HL-60/S4 treated with retinoic acid at 250 ng/mL for 4 days and 3 days (cell line): Measurements from ENCODE around the gene RGP1.

Experiments
- in situ Hi-C: fragments of 300-500 bp; cut with MboI; formaldehyde crosslinking; loops from 2 replicates; pipeline ENCODE4 v1.7.0; 2022; ENCODE audit warnings: low sequenced_read_pairs

RGP1 gene

DNA sequence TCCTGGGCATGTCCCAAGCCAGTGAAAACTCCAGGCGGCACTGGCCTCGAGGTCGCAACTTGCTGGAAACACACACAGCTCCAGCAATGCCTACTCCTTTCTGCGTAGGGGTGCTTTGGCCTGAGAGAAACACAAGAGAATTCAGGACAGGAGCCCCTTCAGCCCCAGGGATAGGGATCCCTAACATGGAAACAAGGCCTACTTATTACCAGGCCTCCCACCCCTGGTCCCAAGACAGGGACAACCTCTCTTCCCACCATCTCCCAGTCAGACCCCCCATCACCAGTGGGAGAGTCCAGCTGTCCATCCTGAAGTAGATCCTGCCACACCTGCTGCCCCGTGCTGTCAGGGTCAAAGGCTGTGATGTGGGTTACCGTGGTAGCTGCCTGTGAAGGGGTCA lies 8.8 kb upstream of the RGP1 start:
- in situ Hi-C loops = no loop called here

DNA sequence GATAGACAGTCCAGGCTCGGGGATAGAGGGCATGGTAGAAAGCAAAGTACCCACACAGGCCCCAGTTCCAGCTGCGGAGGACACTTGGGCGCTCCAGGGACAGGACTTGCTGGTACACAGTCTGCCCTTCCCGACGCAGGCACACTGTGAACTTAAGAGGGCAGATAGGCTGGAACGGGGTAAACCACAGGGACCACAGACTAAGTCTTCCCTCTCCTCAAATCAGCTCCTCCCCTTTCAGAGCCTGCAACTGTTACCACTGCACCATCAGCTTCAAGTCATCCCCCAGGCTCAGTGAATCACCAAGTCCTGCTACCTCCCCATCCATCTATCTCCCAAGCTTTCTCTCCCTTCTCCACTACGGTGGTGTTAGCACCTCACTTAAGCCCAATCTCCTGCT lies 7.3 kb upstream of the RGP1 start:
- in situ Hi-C loops = no loop called here

DNA sequence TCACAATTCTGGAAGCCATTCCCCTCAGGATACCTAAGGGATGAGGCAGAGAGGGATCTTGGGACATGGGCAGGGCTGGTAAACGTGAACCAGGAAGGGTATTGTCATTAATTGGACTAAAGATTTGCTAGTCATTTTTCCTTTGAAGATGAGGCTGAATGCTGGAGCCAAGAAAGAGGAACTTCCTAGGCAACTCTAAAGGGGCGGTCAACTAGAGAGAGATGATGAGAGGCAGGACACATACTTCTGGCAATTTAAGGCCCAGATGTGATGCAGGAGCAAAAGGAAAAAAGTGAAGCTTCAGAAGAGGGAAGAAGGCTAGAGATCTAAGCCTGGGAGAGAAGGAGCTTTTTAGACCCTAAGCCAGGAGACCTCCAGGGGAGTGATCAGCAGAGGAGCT lies 5.6 kb upstream of the RGP1 start:
- in situ Hi-C loops = no loop called here

DNA sequence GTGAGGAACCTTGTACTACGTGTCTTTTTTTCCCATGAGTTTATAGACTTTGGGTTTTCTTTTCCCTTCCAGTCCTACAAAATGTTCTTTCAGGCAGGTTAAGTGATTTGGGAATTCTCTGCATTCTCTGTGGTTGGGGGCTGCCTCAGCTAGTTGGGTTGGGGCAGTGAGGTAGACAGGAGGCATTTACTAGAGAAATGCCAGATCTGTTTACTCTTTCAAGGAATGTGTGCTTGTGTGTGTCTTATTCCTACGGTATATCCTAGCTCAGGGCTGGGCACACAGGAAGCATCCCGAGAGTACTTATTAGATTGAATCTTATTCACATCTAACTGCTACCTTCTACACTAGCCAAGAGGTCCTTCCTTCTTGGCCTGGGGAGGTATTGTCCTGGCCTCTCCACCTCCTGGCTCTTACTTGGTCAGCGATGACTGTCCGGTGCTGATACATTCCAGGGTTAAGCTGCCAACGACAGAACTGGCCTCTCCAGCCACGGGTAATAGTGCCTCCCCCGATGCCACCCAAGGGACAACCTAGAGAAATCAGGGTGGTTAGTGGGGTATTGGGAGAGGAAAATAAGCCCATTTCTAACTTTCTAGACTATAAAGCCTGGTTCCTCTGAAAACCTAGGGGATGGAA lies 5.1 kb upstream of the RGP1 start:
- in situ Hi-C loops = no loop called here

DNA sequence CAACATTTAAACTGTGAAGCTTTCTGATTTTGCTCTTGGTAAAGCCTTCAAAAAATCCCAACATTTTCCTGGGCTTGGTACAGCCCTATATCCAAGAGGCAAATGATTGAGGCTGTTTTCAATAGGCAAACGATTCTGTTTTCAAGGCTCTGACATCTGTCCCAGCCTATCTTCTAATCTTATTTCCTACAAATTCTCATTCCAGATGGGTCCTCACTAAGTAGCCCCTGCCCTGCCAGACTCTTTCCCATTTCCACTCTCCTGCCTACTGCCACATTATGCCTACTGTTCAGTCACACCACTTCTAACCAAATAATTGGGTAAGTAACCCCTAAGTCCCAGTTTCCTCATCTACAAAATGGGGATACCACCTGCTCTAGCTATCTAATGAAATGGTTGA lies 3.5 kb upstream of the RGP1 start:
- in situ Hi-C loops = no loop called here

DNA sequence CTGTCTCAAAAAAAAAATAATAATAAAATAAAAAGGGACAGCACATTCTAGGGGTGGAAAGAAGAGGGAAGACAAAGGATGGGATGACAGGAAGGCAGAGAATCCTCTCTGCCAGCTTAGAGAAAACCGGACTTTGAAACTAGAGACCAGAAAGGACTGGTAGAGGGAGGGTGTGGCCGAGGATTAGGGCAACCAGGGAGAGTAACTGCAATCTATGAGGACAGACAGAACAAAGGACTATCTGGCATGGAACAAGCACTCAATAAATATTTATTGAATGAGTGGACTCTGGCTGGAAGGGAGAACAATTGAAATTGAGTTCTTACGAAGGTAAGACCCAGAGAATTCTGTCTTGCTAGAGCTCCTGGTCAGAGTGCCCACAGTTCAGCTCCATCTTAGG lies 2.5 kb upstream of the RGP1 start:
- in situ Hi-C loops = no loop called here

DNA sequence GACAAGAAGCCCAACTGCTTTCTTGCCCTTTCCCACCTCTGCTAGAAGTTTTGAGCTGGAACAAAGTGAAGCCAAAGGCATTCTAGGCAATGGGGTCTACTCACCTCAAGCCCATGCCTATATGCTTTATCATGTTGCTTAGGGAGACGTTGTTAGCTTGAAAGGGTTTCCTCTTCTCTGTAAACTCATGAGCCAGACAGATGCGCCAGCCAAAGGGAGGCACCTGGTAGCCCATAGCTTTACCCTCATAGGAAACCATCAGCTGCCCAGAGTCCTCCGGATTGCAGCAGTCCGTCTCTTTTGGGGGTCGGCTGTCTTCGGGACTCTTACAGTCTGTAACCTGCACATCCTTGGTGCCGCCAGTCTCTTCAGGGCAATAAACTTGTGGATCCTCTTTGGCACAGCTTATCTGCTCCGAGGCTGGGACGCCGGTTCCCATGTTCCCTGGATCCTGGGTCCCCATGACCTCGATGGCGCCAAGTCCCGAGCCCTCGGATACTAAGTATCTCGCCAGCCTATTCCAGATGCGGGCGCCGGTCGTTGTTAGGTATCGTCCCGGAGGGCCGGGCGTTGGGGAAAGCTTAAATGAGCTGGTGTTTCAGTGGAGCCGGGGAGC lies 737 bp upstream of the RGP1 start:
- in situ Hi-C loops = no loop called here

DNA sequence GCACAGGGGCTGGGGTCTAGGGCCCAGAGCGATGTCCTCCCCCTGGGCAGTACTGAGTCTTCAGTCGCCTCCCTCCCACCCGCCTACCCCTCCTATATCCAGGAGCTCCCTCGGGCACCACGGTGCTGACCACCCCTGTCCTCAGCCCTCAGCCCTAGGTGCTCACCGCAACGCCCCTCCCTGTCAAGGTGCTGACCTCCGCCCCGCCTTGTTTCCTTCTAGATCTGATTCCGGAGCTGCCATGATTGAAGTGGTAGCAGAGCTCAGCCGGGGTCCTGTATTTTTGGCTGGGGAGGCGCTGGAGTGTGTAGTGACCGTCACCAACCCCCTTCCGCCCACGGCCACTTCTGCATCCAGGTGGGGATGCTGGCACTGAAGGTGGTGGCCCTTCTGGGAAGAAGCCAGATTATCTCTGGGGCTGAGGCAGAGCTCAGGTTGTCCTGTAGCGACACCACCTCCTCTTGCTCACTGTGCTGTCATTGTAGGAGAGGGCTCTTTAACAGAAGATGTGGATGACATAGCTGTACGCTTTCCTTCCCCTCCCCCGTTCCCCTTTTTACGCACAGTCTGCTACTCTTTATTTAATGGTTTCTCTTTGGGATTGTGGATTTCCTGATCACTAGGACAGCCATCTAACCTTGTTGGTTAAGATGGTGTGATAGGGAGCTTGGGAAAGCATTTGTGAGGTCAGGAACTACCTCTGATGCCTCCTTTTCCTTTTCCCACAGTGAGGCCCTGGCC lies 598 bp downstream of the RGP1 start:
- in situ Hi-C loops = no loop called here

DNA sequence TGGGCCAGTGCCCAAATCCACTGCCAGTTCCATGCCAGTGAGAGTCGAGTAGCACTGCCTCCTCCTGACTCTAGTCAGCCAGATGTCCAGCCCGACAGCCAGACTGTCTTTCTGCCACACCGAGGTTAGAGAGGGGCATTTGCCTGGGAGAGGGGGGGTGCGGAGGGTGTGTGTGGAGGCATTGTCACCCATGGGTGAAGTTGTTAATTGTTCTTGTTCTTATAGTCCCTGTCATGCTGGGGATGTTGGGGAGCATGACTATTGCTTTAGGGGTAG lies 1.1 kb downstream of the RGP1 start:
- in situ Hi-C loops = no loop called here

DNA sequence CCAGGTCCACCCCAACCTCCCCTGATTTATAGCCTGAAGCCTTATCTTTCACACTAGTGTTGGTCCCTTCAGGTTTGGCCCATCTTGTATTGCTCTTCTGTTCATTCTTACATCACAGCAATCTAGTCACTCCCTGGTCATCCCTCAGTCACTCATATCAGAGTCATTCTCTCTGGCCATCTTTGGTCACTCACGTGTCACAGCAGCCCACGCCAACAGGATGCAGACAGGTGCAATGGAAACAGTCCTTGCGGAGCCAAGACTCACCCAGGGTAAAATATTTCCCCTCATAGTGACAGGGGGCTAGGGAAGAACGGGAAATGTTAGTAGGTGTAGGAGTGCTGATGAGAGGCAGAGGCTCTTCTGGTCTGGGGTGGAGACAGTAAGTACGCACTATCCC lies 4.4 kb downstream of the RGP1 start:
- in situ Hi-C loops = no loop called here

DNA sequence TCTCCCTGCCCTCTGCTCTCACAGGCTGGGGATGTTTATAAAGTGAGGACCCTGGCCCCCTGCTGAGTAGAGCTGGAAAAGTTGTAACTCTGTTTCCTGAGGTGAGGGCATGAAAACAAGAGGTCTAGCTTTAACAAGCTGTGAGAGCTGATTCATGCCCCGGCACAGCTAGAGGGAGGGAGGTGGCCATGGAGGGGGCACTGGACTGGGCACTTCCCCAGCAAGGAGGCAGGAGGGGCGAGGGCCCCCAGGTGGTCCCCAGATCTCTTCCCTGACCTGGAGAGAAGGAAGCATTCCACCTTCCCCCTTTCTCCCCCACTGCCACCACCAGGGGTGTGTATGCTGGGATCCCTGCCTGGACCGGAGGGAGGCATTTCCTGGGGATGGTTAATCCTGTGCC lies 5.2 kb downstream of the RGP1 start, which contains the start of gene MSMP:
Gene MSMP, minus strand, starts transcription at position 13 of the 400 bp plus-strand sequence. CDS start 147 bp downstream, outside the sequence.
- in situ Hi-C loops = no loop called here

DNA sequence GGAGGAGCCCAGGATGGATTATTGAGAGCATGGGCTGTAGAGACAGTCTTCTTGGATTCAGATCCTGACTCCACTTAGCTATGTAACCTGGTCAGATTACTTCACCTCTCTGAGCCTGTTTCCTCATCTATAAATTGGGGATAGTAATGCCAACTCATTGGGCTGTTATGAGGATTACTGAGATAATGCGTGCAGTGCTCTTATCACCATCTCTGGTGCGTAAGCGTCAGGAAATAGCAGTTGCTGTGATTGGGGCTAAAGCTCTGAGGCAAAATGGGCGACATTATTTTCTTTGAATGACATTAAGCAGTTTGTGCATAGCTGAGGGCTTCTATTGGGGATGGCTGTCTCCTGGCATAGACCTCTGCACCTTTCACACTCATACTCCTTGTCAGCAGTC lies 6.0 kb downstream of the RGP1 start:
- in situ Hi-C loops = no loop called here

DNA sequence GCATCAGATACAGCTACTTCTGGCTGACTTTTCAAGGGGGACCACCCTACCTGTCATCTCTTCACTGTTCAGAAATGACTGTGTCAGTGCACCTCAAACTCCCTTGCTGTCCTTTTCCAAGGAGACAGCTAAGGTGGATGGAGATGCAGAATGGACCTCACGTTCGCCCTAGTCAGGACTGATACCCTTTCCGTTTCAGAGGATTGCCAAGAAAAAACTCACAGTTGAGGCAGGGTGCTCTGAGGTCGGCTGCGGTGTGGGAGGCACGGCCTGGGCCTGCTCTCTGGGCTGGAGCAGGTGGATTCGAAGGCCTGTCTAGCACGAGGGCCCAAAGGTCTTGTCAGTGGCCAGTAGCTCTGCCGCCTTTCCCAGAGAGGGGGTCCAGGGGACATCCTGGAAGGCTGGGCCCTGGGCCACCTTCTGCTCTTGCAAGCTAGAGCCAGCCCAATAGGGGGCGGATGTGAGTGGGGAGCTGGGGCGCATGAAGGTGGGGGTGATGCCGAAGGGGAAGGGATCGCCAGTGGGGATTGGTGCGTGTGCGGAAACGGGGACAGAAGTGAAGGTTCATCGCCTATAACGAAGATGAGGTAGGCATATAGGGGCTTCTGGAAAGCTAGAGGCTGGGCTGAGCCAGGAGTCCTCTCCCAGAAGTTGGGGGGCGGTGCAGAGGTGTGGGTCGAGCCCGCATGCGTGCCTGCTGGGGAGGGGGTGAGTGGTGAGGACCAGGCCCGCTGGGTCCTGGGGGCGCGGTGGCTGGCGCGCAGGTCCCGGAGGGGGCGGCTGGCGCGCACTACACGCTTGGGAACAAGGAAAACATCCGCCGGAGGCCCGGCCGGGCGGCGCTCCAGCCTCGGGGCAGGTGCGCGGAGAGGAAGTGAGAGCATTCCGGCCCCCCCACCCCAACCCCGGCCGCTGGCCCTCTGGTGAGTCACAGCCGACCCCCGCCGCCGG lies 7.5 kb downstream of the RGP1 start:
- in situ Hi-C loops = no loop called here

DNA sequence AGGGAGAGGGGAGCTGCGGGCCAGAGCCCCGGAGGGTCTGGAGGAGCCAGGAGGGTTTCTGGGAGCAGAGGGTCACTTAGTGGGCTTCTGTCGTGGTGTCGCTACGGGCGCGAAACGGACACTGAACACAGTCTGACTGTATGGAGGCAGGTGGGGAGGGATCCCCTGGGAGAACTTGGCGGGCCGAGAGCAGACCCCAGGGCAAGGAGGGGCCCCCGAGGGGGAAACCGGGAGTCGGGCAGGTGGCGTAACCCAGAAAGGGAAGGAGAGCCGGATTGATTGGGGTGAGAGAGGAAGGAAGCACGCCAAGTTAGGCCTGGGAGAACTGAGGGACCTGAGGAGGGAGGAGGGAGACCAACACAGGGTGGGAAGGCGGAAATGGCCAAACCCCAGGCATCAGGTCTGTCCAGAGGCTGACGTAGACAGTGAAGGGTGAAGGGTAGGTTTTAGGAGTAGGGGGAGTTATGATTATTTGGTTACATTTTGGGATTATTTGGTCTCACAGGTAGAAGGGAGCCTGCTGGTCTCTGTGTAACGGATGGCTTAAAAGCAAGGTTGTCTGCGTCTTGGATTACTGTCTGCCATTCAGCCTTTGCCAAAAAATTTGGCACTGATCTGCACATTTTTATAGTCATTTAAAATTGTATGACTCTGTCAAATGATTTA lies 8.3 kb downstream of the RGP1 start:
- in situ Hi-C loops = no loop called here

DNA sequence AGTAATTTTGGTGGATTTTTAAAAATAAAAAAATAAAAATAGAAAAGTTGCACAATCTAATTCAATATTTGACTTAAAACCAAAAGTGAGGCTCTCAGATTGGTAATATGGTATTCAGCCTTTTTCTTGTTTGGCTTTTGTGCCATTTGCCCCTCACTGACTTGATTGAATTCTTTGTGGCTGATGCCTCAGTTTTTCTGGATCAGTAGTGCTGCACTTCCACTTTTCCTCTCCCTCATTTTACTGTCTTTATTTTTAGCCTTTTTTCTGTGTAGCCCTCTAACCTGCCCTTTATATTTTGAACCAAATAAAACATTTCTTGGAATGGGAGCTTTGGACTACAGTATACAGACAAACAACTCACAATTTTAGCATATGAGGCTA lies 8.8 kb downstream of the RGP1 start:
- in situ Hi-C loops = no loop called here

DNA sequence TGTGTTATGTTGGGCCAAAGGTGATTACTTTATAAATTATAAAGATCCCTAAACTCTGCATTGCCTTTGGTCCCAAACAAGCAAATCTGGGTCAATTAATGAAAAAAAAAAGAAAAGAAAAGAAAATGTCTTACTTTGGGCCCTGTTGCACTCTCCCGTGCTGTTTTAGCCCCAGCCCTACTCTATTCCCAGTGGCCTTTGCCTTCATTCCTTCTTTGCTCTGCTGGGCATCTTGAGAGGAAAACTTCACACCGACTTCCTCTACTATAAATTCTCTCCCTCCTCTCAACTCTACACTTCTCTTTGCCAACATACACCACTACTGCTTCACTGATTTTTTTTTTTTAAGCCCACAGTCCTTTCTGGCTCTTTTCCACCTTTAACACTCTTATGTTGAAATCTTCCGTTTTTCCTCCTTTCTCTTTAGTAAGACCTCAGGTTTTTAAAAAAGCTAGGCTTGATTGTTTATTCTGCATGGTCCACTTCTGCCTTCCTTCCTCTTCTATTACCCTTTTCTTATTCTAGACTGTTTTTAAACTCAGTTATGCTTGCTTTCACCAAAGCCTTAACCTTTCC lies 9.5 kb downstream of the RGP1 start:
- in situ Hi-C loops = no loop called here

DNA sequence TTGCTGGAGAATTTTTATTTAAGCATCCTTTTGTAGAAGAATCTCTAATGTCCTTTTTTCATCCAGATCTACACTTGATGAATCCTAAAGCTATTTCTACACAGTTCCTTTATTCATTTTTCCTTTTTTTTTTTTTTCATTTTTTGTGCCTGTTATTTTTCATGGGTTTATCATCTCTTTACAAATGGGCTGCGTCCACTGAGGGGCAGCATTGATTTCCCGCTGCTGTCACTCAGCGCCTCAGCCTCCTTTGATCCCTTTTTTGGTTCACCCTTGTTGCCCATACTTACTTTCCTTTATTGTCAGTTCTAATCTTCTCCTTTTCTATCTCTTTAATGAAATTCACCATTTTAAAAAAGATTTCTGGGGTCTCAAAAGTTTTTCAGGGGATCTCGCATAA lies 10.7 kb downstream of the RGP1 start:
- in situ Hi-C loops = no loop called here

DNA sequence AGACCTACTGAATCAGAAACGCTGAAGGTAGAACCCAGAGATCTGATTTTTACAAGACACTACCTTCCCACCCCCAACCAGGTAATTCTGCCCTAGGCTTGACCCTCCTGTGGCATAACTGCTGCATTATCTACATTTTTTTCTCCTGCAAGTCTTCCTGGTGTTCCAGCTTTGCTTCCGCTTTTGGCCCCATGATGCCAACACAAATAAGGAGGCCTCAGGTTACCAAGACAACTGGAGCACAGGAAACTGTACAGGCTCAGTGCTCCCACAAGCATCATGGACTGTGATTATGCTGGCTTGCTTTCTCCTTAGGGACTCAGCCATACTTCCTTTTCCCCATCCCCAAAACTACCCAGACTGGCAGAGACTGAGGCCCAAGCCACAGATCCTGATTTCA lies 11.6 kb downstream of the RGP1 start:
- in situ Hi-C loops = no loop called here

DNA sequence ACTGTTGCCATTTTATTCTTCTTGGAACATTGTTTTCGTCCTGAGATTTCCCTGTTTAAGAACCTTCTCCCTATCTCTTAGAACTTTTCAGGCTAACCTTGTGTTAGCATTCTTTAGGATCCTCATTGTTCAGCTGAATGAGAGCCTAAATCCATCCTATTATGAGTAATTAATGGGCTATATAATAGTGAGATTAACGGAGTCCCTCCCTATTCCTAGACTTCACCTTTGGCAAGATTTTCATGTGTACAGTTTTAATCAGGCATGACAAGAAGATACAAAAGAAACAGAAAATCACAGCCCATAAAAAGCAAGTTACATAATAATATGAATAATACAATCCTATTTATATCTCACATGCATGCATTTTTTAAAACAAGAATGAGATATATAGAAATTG lies 14.1 kb downstream of the RGP1 start:
- in situ Hi-C loops = no loop called here

DNA sequence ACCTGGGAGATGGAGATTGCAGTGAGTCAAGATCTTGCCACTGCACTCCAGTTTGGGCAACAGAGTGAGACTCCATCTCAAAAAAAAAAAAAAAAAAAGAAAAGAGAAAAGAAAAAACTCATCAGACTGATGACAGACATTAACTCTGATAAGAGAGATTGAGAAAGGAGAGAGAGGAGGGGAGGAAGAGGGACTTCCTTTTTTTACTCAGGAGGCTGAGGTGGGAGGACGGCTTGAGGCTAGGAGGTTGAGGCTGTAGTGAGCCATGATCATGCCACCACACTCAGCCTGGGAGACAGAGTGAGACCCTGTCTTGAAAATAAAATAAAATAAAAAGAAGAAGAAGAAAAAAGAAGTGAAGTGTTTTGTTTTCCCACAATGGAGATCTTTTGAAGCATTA lies 14.7 kb downstream of the RGP1 start:
- in situ Hi-C loops = no loop called here

DNA sequence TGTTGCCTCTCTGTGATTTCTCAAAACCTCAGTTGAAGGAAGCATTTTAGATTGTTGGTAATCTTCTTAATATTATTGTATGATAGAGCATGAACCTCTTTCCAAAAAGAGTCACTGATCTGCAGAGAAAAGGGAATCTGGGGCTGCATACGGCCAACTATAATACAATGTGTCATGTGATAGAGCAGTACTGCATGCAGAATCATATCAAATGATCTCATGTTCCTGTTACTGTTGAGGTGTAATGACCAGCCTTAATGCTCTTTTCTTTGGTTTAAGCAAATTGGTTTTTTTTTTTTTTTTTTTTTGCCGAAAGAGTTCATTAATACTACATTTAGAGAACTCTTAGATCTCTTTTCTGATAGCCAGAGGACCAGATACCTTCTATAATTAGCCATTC lies 17.9 kb downstream of the RGP1 start:
- in situ Hi-C loops = no loop called here
